Limb (tissue), 2 donors: ENCODE data around the gene LRP1B.

Experiments
- DNase-seq, 2 donors: peaks; one replicate each; pipeline ENCODE4 v3.0.0-alpha.2; 2016; ENCODE audit errors: extremely low spot score in 2 of 2

LRP1B gene

GRCh38 chr2:141522048-141522447, 608.8 kb downstream of the LRP1B start:
- no peak for DNase-seq

GRCh38 chr2:141519906-141520305, 610.9 kb downstream of the LRP1B start:
- DNase-seq, result no peak

- DNase-seq, result no peak
Measured at GRCh38 chr2:141517852-141518421, 612.9 kb downstream of the LRP1B start.

- DNase-seq, result no peak
Measured at GRCh38 chr2:141517180-141517851, 613.5 kb downstream of the LRP1B start.

GRCh38 chr2:141515931-141516330, 614.9 kb downstream of the LRP1B start:
- no peak for DNase-seq

- no peak for DNase-seq
Measured at GRCh38 chr2:141513853-141514252, 617.0 kb downstream of the LRP1B start.

- DNase-seq, result no peak
Measured at GRCh38 chr2:141508806-141509595, 621.8 kb downstream of the LRP1B start.

- no peak for DNase-seq
Measured at GRCh38 chr2:141508086-141508752, 622.6 kb downstream of the LRP1B start.

- no peak for DNase-seq
Measured at GRCh38 chr2:141506135-141506534, 624.7 kb downstream of the LRP1B start.

GRCh38 chr2:141501752-141502151, 629.1 kb downstream of the LRP1B start:
- DNase-seq, result no peak

GRCh38 chr2:141499123-141499522, 631.7 kb downstream of the LRP1B start:
- DNase-seq, result no peak

- no peak for DNase-seq
Measured at GRCh38 chr2:141498561-141498960, 632.3 kb downstream of the LRP1B start.

- no peak for DNase-seq
Measured at GRCh38 chr2:141497272-141497671, 633.5 kb downstream of the LRP1B start.

- no peak for DNase-seq
Measured at GRCh38 chr2:141496810-141497209, 634.0 kb downstream of the LRP1B start.

- DNase-seq, result no peak
Measured at GRCh38 chr2:141493936-141494335, 636.9 kb downstream of the LRP1B start.

GRCh38 chr2:141492816-141493215, 638.0 kb downstream of the LRP1B start:
- DNase-seq, result no peak

- DNase-seq, result no peak
Measured at GRCh38 chr2:141490886-141491285, 639.9 kb downstream of the LRP1B start.

- DNase-seq, result no peak
Measured at GRCh38 chr2:141482697-141483096, 648.1 kb downstream of the LRP1B start.

- DNase-seq, result no peak
Measured at GRCh38 chr2:141475801-141476200, 655.0 kb downstream of the LRP1B start.

- DNase-seq, result no peak
Measured at GRCh38 chr2:141468761-141469160, 662.1 kb downstream of the LRP1B start.

- no peak for DNase-seq
Measured at GRCh38 chr2:141467331-141467730, 663.5 kb downstream of the LRP1B start.

GRCh38 chr2:141464995-141465394, 665.8 kb downstream of the LRP1B start:
- no peak for DNase-seq
